GM12873 (cell line): Measurements from ENCODE around the gene ANKS1B.

Experiments
- TF ChIP-seq, protein P1 (sequence below): IDR thresholded peaks from 2 replicates; pipeline ENCODE4 v1.5.1; 2012; ENCODE audit warnings: low read depth, mild to moderate bottlenecking, moderate library complexity, low read length, control low read depth; ENCODE audit not compliant: insufficient read depth; ENCODE audit errors: missing control alignments

ANKS1B gene

DNA sequence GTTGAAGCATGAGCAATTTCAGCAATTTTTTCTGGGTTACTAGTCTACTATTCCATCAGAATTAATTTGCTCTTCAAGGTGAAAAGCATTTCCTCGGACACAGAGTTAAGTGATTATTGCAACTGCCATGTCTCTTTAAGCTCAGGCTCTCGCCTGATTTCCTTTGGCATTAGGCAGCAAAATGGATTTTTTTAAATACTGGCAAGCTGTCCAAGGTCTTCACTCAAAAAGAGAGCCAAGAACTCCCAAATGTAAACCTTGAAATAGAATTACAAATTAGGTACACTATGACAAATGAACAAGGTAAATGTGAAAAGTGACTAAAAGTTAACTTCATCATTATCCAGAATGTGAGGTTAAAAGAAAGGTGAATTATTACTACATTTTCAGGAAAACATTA is 225.3 kb downstream of the ANKS1B start:
- TF ChIP-seq, protein P1, sequence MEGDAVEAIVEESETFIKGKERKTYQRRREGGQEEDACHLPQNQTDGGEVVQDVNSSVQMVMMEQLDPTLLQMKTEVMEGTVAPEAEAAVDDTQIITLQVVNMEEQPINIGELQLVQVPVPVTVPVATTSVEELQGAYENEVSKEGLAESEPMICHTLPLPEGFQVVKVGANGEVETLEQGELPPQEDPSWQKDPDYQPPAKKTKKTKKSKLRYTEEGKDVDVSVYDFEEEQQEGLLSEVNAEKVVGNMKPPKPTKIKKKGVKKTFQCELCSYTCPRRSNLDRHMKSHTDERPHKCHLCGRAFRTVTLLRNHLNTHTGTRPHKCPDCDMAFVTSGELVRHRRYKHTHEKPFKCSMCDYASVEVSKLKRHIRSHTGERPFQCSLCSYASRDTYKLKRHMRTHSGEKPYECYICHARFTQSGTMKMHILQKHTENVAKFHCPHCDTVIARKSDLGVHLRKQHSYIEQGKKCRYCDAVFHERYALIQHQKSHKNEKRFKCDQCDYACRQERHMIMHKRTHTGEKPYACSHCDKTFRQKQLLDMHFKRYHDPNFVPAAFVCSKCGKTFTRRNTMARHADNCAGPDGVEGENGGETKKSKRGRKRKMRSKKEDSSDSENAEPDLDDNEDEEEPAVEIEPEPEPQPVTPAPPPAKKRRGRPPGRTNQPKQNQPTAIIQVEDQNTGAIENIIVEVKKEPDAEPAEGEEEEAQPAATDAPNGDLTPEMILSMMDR, result no peak

DNA sequence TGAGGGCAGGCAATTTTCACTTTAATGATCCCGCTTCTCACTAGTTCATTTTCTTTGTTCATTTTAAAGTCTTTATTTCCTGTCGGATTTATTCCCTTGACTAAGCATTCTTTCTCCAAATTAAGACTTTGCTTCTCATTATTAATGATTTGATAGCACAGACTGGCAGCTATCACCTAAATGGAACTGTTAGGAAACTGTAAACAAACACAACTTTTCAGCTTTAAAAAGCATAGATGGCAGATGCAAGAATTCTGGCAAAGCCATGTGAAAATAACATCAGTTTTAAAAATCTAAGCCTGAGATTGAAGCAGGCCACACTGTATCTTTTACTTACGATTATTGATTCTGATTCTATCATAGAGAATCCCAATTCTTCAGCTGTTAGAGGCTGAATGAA is 225.7 kb downstream of the ANKS1B start:
- TF ChIP-seq, protein P1, result no peak

DNA sequence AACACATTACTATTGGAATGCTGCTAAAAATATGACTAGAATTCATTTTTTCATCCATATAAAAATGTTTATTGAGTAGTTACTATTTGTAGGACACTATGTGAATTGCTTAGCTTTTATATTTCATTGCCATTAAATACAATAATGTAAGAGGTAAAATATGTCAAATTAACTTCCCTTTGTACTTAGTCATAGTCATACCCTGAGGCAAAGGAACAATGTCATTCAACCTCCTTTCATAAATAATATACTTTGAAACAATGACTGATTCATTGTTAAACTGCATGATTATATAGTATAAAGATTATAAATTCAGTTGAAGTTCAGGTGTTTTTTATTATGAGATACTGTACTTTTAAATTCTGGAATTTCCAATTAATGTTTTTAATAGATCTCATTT is 232.0 kb downstream of the ANKS1B start:
- TF ChIP-seq, protein P1, result no peak

DNA sequence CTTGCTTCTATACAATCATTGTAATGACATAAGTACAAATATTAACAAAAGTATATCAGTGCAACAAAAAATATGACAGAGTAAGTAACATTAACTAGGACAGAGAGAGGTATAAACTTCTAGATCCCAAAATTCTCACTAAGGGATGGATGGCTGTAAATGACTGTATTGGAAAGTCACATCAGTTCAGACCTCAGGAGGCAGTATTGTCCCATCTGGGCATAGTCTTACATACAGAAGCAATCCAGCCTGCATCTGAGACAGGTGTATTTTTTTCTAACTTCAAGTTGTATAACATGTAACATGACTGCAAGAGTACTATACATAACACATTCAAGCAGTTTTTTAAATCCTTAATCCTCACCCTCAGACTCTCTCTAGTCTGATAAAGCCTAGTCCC is 238.2 kb downstream of the ANKS1B start:
- TF ChIP-seq, protein P1, result no peak

DNA sequence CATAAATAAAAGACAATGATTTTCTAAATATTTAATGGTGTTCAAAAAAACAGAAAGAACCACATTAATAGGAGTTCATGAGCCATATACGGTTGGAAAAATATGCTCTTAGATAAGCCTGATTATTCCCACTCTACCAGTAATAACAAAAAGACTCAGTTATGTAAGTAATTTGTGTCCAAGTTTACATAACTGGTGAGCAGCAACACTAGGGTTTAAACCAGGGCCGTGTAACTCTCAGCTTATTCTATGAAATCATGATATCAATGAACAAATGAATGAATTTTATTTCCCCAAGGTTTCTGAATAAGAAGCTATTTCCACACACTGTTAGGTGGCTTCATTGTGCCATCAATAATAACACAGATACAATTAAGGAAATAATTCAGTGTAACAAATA is 238.8 kb downstream of the ANKS1B start:
- TF ChIP-seq, protein P1, result no peak

DNA sequence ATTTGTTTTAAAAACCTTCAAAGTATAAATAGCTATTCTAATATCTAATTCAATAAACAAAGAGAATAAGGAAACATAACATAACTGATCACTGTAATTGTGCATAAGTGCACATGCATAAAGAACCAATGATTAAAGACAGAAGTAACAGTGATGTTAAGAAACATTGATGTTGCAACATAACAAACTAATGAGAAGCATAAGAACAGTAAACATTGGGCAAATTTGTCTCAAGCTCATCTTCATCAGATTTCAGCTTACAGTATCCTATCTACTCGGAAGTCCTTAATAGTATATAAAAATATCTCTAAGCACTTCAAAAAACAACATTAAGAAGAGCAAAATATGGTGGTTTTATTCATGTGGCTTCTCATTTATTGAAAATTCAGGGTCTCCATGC is 239.6 kb downstream of the ANKS1B start:
- TF ChIP-seq, protein P1, result no peak

DNA sequence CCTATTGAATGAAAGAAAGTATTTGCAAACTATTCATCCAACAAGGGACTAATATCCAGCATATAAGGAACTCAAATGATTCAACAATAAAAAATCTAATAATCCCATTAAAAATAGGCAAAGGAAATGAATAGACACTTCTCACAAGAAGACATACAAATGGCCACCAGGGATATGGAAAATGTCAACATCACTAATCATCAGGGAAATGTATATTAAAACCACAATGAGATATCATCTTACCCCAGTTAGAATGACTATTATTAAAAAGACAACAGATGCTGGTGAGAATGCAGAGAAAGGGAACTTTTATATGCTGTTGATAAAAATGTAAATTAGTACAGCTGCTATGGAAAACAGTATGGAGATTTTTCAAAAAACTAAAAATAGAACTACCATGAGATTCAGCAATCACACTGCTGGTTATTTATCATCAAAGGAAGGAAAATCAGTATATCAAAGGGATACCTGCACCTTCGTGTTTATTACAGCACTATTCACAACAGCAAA is 247.9 kb downstream of the ANKS1B start:
- TF ChIP-seq, protein P1, result no peak
